Measurements from ENCODE around the gene ALDH16A1. TPM values are rescaled to one million over a fixed set of nuclear protein-coding genes. Genes with fewer than 3 reads are reported as not detected.
A peak's percentile ranks its signal among the peaks of the same experiment; 100 is the strongest.

ALDH16A1 gene
- total RNA-seq, 2 donors from 2014 or later = 52.8 to 57.1 TPM

DNA sequence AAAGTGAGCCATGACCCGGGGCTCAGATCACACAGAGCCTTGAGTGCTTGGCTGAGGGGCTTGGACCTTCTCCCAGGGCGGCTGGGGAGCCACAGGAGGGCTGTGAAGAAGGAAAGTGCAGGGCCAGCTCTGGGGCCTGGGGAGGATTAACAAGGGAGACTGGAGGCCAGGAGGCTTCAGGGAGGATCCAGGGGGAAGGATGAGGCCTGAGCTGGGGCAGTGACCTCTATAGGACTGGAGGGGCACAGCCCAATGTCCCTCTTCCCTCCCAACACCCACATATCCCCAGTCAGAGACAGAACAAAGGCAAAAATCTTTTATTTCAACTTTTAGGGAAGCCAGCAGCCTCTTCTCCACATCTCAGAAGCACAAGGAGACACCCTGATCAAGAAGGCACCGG lies 7.0 kb upstream of the ALDH16A1 start:
- H3K9ac ChIP-seq (ENCODE audit: extremely low read depth, low read length, poor library complexity, severe bottlenecking) = no peak overlapping the region
- H3K4me3 ChIP-seq (ENCODE audit: low read length) = no peak overlapping the region
- no peaks in the 10 kb centered on the region for H3K9me3 ChIP-seq (ENCODE audit: control insufficient read depth, low read length)
- Mint-ChIP-seq H3K9me3 (no peaks in the 10 kb centered on the region), H3K4me3 (no peak overlapping the region), H3K4me1 (peaks cover 6% of the 10 kb centered on the region), H3K27ac (no peak overlapping the region), H3K27me3 (ENCODE audit: insufficient read depth) (peaks cover 17% of the 10 kb centered on the region), H3K36me3 (ENCODE audit: low read depth) (peaks cover 47% of the 10 kb centered on the region)
- H3K36me3 ChIP-seq (ENCODE audit: control insufficient read depth, insufficient read depth, low read length) = peaks cover 31% of the 10 kb centered on the region
- peaks cover 17% of the 10 kb centered on the region for H3K27me3 ChIP-seq (ENCODE audit: control insufficient read depth, insufficient read depth, low read length, poor library complexity, severe bottlenecking)
- TF ChIP-seq, protein P1, sequence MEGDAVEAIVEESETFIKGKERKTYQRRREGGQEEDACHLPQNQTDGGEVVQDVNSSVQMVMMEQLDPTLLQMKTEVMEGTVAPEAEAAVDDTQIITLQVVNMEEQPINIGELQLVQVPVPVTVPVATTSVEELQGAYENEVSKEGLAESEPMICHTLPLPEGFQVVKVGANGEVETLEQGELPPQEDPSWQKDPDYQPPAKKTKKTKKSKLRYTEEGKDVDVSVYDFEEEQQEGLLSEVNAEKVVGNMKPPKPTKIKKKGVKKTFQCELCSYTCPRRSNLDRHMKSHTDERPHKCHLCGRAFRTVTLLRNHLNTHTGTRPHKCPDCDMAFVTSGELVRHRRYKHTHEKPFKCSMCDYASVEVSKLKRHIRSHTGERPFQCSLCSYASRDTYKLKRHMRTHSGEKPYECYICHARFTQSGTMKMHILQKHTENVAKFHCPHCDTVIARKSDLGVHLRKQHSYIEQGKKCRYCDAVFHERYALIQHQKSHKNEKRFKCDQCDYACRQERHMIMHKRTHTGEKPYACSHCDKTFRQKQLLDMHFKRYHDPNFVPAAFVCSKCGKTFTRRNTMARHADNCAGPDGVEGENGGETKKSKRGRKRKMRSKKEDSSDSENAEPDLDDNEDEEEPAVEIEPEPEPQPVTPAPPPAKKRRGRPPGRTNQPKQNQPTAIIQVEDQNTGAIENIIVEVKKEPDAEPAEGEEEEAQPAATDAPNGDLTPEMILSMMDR (conservative IDR thresholded peaks at IDR 0.05) = peak; percentile 25
- H3K4me1 ChIP-seq (ENCODE audit: control insufficient read depth, insufficient read depth, low read length) = no peaks in the 10 kb centered on the region
- WGBS, 2 experiments (ENCODE audit: insufficient coverage in 1 of 2, insufficient read length in 1 of 2) = 69 to 74% methylated on average over 3 of the region's 3 CpGs
- DNase-seq = no peak
- no peak overlapping the region for H3K27ac ChIP-seq (ENCODE audit: low read depth, low read length)

DNA sequence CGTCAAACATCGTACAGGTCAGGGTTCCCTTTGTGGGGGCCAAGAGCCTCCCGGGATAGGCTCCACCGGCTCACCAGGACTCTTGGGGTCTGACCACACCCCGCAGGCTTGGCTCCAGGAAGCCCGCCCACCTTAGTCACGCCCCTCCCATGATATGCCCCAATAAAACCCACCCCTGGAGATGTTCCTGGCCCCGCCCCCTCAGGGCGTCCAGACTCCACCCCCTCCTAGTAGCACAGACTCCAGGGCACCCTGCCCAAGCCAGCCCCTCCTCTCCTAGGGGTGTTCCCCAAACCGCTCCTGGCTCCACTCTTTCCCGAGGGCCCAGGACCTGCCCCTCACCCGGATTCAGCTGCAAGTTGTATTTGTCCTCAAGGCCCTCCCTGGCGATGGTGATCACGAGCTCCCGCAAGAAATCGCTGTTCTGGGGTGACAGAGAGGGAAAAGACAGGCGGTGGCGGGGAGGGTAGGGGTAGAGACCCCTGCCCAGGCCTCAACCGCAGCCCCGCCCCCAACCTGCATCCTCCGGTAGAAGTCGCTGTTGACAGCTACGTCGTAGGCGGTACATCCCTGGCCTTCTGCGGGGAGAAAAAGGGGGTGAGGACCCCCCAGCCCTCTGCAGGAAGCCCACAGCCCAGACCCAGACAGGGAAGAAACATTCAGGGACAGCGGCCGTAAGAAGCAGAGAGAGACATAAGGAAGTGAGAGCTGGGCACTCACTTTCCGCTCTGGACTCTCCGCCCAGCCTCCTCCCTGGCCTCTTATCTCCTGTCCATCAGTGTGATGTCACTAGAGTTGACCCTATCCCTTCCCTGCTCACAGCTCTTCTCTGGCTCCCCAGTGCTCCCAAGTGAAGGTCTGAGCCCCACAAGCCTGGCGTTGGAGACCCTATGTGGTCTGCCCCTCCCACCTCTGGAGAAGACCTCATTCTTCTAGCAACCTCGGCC lies 5.3 kb upstream of the ALDH16A1 start:
- H3K9ac ChIP-seq (ENCODE audit: extremely low read depth, low read length, poor library complexity, severe bottlenecking) = no peak overlapping the region
- TF ChIP-seq, protein P1 (conservative IDR thresholded peaks at IDR 0.05) = no peak
- no peaks in the 10 kb centered on the region for H3K27me3 ChIP-seq (ENCODE audit: control insufficient read depth, insufficient read depth, low read length, poor library complexity, severe bottlenecking)
- 94% methylated on average over 21 to 32 of the region's 32 CpGs for WGBS, 2 experiments (ENCODE audit: insufficient coverage in 1 of 2, insufficient read length in 1 of 2)
- Mint-ChIP-seq H3K36me3 (ENCODE audit: low read depth) (peaks cover 47% of the 10 kb centered on the region), H3K4me1 (peaks cover 6% of the 10 kb centered on the region), H3K27me3 (ENCODE audit: insufficient read depth) (peaks cover 2% of the 10 kb centered on the region), H3K4me3 (no peak overlapping the region), H3K9me3 (peaks cover 1% of the 10 kb centered on the region), H3K27ac (no peak overlapping the region)
- no peaks in the 10 kb centered on the region for H3K9me3 ChIP-seq (ENCODE audit: control insufficient read depth, low read length)
- H3K27ac ChIP-seq (ENCODE audit: low read depth, low read length) = no peak overlapping the region
- H3K4me3 ChIP-seq (ENCODE audit: low read length) = no peak overlapping the region
- H3K36me3 ChIP-seq (ENCODE audit: control insufficient read depth, insufficient read depth, low read length) = peaks cover 31% of the 10 kb centered on the region
- H3K4me1 ChIP-seq (ENCODE audit: control insufficient read depth, insufficient read depth, low read length) = no peaks in the 10 kb centered on the region
- peak; percentile 93 for DNase-seq

DNA sequence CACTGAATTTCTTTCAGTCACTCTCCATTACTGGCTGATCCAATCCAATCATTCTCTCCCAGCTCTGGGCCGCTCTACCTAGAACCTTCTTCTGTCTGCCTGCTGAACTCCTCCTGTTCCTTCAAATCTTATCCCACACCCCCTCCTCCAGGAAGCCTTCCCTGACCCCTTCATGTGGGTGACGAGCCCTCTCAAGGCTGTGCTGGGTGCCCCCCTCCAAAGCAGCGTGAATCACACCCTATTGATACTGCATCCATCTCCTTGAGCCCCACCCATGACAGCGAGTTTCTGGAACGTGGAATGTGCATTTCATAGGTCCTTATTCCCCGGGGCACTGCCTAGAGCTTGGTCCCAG lies 4.6 kb upstream of the ALDH16A1 start:
- H3K36me3 ChIP-seq (ENCODE audit: control insufficient read depth, insufficient read depth, low read length) = peaks cover 31% of the 10 kb centered on the region
- TF ChIP-seq, protein P1 (conservative IDR thresholded peaks at IDR 0.05) = no peak
- H3K27me3 Mint-ChIP-seq (ENCODE audit: insufficient read depth) = no peaks in the 10 kb centered on the region
- H3K9me3 ChIP-seq (ENCODE audit: control insufficient read depth, low read length) = no peaks in the 10 kb centered on the region
- H3K27me3 ChIP-seq (ENCODE audit: control insufficient read depth, insufficient read depth, low read length, poor library complexity, severe bottlenecking) = no peaks in the 10 kb centered on the region
- peaks cover 1% of the 10 kb centered on the region for H3K9me3 Mint-ChIP-seq
- no peak overlapping the region for H3K4me3 Mint-ChIP-seq
- 96 to 99% methylated on average over 6 of the region's 6 CpGs for WGBS, 2 experiments (ENCODE audit: insufficient coverage in 1 of 2, insufficient read length in 1 of 2)
- H3K4me1 Mint-ChIP-seq = peaks cover 6% of the 10 kb centered on the region
- H3K9ac ChIP-seq (ENCODE audit: extremely low read depth, low read length, poor library complexity, severe bottlenecking) = no peak overlapping the region
- no peak for DNase-seq
- H3K4me3 ChIP-seq (ENCODE audit: low read length) = no peak overlapping the region
- H3K4me1 ChIP-seq (ENCODE audit: control insufficient read depth, insufficient read depth, low read length) = no peaks in the 10 kb centered on the region
- H3K27ac ChIP-seq (ENCODE audit: low read depth, low read length) = no peak overlapping the region
- H3K36me3 Mint-ChIP-seq (ENCODE audit: low read depth) = peaks cover 47% of the 10 kb centered on the region
- H3K27ac Mint-ChIP-seq = no peak overlapping the region

Measured in endodermal cell (in vitro differentiated cells).